ENCODE results near the gene STMN3.
"Not testable (repeated sequence)": the region's sequence is repeated elsewhere in the genome, so short reads cannot be mapped to it uniquely, and the experiment has no call there.

STMN3 gene

GRCh38 chr20:63639093-63639975 is 13.9 kb downstream of the STMN3 start:
- H3K4me3 ChIP-seq (ENCODE audit: low read depth, low read length), result peak overlapping the region; percentile 66
- no peak for DNase-seq (ENCODE audit: low read depth)
- TF ChIP-seq CTCF (IDR thresholded peaks at IDR 0.05; ENCODE audit: low read depth, low read length, missing control alignments), result no peak

- TF ChIP-seq CTCF (IDR thresholded peaks at IDR 0.05; ENCODE audit: low read depth, low read length, missing control alignments), result no peak
- H3K4me3 ChIP-seq (ENCODE audit: low read depth, low read length), result no peak overlapping the region
These were observed 16.2 kb downstream of the STMN3 start for GRCh38 chr20:63636752-63637628.

GRCh38 chr20:63635431-63636141 is 17.6 kb downstream of the STMN3 start:
- H3K4me3 ChIP-seq (ENCODE audit: low read depth, low read length), result no peak overlapping the region
- TF ChIP-seq CTCF (IDR thresholded peaks at IDR 0.05; ENCODE audit: low read depth, low read length, missing control alignments), result no peak
- DNase-seq (ENCODE audit: low read depth), result no peak

More at GRCh38 chr20:63636752-63637628, 16.2 kb downstream of the STMN3 start:
- DNase-seq (ENCODE audit: low read depth), result no peak

- no peak for DNase-seq (ENCODE audit: low read depth)
- no peak overlapping the region for H3K4me3 ChIP-seq (ENCODE audit: low read depth, low read length)
- TF ChIP-seq CTCF (IDR thresholded peaks at IDR 0.05; ENCODE audit: low read depth, low read length, missing control alignments), result no peak
These were observed 19.5 kb downstream of the STMN3 start for GRCh38 chr20:63633732-63634131.

DNA sequence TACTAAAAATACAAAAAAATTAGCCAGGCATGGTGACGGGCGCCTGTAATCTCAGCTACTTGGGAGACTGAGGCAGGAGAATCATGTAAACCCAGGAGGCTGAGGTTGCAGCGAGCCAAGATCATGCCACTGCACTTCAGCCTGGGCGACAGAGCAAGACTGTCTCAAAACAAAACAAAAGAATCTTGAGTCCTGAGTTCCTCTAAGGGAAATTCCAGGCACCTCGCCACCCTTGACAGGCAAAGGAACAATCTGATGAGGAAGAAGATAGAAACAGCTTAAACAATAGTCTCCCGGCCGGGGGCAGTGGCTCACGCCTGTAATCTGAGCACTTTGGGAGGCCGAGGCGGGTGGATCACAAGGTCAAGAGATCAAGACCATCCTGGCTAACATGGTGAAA is 21.8 kb downstream of the STMN3 start:
- H3K4me3 ChIP-seq (ENCODE audit: low read depth, low read length); DNase-seq (ENCODE audit: low read depth): not testable (repeated sequence)

DNA sequence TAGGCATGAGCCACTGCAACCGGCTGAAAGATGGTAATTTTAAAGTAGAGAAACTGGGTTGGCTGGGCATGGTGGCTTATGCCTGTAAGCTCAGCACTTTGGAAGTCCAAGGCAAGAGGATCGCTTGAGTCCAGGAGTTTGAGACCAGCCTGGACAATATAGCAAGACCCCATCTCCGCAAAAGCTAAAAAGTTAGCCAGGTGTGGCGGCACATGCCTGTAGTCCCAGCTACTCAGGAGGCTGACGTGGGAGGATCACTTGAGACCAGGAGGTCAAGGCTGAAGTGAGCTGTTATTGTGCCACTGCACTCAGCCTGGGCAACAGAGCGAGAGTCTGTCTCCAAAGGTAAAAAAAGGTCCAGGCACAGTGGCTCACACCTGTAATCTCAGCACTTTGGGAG is 22.3 kb downstream of the STMN3 start:
- H3K4me3 ChIP-seq (ENCODE audit: low read depth, low read length); DNase-seq (ENCODE audit: low read depth): not testable (repeated sequence)

- no peak for DNase-seq (ENCODE audit: low read depth)
- peak overlapping the region; percentile 86 for H3K4me3 ChIP-seq (ENCODE audit: low read depth, low read length)
- TF ChIP-seq CTCF (IDR thresholded peaks at IDR 0.05; ENCODE audit: low read depth, low read length, missing control alignments), result no peak
These were observed 24.8 kb downstream of the STMN3 start for GRCh38 chr20:63628246-63628975.

Data from GM12864 (cell line).